ENCODE measurements around the gene ATP10B.
"Not testable (repeated sequence)": the region's sequence is repeated elsewhere in the genome, so short reads cannot be mapped to it uniquely, and the experiment has no call there.

Gene ATP10B

DNA sequence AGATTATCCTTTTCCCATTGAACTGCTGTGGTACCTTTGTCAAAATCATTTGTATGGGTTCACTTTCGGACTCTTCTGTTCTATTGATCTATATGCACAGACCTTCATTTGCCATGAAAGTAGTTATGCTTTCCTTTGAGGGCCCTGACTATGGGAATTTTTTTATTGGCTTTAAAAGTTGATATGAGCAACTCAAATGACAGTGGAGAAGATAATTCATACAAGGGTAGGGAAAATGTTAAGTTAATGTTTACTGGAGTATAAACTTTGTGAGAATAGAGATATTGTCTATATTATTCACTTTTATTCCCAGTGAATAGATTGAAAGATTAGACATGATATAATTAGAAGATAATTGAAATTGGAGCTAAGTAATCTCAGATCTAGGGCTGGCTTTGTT is 94.8 kb downstream of the ATP10B start:
- no peak for DNase-seq (ENCODE audit: low read depth in 3 of 3, low spot score in 1 of 3)

DNA sequence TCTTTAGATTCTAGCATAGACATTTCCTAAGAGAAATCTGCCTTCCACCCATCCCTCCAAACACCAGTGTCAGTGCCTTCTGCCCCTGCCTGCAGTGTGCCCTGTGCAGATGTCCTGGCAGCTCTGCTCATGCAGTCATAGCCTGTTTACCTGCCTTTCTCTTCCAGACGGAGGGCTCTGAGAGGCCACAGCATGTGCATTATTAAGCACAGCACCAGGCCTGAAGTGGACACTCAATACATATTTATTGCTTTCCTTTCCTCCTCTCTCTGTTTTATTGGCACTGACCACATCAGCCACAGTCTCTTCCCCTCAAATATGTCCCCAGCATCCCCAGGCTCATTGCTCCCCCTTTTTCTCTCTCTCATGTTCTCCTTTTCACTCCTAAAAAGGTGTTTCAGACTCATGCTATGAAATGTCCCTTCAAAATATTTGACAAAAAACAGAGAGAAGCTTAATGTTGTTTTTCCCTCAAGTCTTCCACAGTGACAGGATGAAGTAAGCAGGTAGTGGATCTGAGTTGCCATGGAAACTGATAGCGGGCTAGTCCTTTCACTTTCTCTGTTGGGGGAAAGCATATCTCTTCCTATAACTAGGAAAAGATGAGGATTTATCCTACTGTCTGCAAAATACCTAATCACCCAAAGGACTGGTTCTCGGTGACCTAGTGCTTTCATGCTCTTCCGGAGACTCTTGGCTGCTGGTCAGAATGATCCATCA is 100.9 kb downstream of the ATP10B start:
- DNase-seq (ENCODE audit: low read depth in 3 of 3, low spot score in 1 of 3) = no peak

DNA sequence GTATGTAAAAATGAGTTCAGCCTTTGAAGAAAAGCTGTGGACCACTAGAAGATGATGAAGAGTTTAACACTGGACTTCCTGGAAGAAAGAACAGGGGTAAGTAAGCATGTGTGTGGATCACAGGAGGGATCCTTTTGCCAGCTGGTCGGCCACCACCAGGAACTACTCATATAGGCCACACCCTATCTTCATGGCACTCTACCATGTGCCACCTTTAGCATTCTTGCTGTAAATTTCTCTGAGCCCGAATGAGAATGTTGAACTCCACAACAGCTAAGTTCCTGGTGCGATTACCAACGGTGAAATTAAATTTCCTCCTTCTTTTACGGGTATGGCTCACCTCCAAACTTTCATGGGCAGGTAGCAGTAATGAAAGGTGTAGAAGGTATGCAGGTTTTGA is 102.3 kb downstream of the ATP10B start:
- no peak for DNase-seq (ENCODE audit: low read depth in 3 of 3, low spot score in 1 of 3)

DNA sequence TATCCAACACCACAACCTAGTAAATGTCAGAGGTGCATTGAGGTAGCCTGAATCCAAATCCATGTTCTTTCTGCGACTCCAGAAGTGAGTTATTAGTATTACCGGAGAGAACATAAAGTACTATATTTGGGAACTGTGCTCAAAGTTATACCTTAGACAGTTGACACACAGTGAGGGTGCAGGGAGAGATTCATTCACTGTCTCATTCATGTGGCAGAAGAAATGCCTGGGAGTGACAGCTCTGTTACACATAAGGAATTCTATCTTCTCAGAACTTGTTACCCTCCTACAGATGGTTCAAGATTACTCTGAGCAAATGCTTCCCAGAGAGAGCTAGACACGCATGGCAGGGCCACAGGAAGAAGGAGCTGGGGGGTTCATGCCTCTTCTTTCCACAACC is 103.0 kb downstream of the ATP10B start:
- no peak for DNase-seq (ENCODE audit: low read depth in 3 of 3, low spot score in 1 of 3)

DNA sequence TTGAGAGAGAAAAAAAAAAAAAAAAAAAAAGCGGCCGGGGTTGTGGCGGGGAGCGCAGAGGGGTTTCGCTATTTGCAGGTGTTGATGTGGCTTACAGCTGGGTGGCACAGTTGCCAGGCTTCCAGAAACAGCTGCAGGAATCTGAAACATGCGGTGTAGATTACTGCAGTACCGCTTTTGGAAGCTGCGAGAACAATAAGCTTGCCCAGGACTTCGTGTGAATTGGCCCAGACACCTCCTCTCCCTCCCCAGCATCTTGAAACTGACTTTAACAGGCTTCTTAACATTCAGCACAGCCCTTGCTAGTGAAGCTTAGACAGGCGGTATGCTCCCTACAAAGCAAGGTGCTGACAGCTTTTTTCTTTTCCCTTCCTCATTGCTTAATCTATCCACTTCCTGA is 104.0 kb downstream of the ATP10B start:
- DNase-seq (ENCODE audit: low read depth in 3 of 3, low spot score in 1 of 3) = no peak

DNA sequence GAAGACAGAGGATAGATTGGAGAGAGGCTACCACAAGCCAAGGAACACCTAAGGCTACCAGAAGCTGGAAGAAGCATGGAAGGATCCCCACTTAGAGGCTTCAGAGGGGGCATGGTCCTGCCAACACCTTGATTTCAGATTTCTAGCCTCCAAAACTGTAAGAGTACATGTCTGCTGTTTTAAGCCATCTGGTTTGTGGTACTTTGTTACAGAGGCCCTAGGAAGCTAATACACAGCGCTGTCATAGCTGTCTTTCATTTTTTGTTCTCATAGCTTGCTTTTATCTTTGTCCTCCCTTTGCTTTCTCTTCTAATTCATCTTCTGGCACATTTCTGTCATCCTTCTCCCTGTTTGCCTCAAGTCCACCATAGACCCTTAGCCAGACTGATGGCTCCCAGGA is 104.5 kb downstream of the ATP10B start:
- DNase-seq (ENCODE audit: low read depth in 3 of 3, low spot score in 1 of 3) = no peak

DNA sequence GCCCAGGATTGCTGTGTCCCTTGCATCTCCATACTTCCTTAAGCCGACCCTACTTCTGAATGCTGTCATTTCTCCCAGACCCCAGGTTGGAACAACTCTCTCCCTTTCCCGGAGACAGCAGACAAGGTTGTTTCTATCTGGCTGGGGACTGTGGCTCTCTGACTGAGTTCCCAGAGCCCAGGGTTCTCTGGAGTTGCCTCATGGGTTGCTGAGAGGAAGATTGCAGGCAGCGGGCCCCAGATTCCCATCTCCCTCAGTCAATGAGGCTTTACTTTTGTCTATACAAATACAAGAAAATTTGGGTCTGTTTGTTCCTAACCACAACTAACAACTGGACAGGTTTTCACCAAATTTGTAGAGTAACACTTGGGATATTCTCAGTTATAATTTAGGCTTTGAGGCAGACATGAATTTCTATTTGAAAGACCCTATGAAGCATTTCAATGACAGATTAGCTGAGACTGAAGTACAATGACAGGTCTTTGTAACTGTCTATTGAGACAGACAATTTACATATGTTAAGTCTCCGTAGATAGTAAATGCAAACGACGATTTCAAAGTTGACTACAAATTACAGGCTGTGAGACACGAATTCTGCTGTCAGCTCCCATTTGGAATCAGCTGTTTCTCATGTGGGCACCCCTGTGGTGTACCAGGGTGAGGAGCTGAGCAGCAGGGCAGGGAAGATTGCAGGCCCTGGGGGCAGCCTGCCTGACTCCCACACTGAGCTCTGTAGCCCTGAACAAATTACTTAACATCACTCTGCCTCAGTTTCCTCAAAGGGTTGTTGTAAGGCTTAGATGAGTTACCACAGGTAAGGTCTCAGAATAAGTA is 107.5 kb downstream of the ATP10B start:
- no peak for DNase-seq (ENCODE audit: low read depth in 3 of 3, low spot score in 1 of 3)

DNA sequence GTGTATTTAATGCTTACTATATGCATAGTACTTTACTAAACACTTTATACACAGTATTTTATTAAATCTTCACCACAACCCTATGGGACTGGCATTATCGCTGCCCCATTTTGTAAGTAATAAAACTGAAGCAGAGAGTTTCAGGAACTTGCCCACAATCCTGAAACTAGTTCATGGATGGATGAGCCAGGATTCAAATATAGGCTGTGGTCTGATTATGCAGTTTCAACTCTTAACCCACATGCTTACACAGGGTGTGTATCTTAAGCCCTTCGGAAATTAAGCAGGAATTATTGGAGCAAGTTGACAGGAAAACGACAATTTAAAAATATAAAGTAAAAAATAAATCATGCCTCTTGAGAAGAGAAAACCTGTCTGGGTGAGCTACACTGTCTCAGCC is 109.0 kb downstream of the ATP10B start:
- no peak for DNase-seq (ENCODE audit: low read depth in 3 of 3, low spot score in 1 of 3)

DNA sequence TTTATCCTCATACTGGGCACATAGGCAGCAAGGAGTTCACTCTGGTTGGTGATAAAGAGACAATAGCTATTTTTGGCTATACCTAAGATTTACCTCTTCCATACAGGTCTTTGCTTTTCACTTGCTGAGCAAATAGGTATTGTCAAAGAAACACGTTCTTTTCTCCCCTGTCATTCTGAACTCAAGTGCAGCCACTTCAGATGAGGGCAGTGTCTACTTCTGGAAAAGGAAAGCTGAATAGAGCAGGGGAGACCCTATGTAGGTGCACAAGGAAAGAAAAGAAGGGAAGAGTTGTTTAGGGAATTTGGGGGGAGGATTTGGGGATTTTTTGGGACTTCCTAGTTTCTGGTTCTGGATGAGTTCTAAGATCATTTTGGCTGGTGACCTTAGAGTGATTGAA is 109.6 kb downstream of the ATP10B start:
- no peak for DNase-seq (ENCODE audit: low read depth in 3 of 3, low spot score in 1 of 3)

DNA sequence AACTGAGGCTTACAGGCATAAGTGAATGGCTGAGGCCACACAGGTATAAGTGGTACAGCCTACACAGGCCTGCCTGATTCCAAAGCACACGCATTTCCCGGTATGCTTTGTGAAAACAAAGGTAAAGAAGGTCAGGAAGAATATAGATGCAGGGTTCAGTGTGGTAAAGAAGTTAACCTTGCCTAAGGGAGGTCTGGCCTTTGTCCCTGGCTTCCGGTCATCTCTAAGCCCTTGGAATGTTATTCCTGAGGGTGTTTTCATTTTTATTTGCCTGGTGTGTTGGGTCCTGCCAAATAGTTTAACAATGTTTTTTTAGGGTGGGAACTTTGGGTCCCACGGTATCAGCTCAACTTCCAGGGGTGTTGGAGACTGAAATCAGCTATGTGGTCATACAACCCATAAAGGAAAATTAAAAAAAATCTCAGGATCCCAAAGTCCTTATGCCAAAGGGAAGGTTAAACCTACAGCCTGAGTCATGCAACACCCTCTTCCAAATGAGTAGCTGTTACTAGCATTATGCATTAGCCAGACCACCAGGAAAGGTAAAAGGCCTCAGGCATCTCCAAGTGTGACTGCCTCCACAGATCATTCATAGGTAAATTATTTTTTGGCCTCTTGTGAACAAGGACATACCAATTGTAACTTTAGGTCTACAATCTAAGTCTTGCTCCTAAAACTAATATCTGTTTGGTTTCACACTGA is 124.6 kb downstream of the ATP10B start:
- DNase-seq (ENCODE audit: low read depth in 3 of 3, low spot score in 1 of 3) = no peak

DNA sequence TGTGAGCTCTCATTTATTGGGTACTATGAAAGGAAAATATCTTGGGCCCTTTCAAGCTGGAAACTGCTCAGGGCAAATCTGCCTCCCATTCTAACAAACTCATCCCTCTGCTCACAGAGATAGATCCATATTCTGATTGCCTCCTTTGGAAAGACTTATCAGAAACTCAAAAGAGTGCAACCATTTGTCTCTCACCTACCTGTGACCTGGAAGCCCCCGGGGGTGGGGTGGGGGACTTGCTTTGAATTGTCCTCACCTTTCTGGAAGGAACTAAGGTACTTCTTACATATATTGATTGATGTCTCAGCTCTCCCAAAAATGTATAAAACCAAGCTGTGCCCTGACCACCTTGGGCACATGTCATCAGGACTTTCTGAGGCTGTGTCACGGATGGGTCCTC is 125.3 kb downstream of the ATP10B start:
- no peak for DNase-seq (ENCODE audit: low read depth in 3 of 3, low spot score in 1 of 3)

DNA sequence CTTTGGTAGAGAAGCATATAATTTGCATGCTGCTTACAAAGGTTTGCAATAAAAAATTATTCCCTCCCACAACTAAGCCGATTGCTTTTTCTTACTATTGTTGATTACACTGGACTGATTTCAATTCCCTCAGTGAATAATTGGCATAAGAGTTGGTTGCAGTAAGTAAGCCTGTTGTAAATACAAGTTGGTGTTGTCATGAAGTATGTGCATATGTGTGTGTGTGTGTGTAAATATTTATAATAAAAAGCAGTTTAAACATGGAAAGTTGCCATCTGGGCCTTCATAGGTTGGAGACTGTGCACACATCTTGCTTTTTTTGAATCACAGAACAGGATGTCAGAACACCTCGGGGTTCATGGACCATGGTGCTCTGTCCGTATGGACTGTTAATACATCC is 131.2 kb downstream of the ATP10B start:
- no peak for DNase-seq (ENCODE audit: low read depth in 3 of 3, low spot score in 1 of 3)

DNA sequence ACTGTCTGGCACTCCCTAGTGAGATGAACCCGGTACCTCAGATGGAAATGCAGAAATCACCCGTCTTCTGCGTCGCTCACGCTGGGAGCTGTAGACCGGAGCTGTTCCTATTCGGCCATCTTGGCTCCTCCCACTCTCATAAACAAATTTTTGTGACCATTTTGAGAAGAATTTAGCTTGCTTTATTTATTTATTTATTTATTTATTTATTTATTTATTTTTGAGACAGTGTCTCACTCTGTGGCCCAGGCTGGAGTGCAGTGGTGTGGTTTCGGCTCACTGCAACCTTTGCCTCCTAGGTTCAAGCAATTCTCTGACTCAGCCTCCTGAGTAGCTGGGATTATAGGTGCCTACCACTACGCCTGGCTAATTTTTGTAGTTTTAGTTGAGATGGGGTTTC is 136.5 kb downstream of the ATP10B start:
- DNase-seq (ENCODE audit: low read depth in 3 of 3, low spot score in 1 of 3) = not testable (repeated sequence)

DNA sequence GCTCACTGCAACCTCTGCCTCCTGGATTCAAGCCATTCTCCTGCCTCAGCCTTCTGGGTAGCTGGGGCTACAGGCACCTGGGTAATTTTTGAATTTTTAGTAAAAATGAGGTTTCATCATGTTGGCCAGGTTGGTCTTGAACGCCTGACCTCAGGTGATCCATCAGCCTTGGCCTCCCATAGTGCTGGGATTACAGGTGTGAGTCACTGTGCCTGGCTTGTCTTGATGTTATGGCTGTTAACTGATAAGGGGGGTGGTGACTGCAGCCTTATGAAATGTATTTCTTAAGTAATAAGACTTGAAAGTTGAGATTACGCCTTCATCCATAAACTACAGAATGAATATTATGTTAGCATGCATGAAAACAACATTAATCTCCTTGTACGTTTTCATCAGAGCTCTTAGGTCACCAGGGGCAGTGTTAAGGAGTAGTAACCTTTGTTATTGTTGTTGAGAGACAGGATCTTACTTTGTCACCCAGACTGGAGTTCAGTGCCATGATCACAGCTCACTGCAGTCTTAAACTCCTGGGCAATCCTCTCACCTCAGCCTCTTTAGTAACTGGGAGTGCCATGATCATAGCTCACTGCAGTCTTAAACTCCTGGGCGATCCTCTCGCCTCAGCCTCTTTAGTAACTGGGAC is 148.3 kb downstream of the ATP10B start:
- DNase-seq (ENCODE audit: low read depth in 3 of 3, low spot score in 1 of 3) = no peak

DNA sequence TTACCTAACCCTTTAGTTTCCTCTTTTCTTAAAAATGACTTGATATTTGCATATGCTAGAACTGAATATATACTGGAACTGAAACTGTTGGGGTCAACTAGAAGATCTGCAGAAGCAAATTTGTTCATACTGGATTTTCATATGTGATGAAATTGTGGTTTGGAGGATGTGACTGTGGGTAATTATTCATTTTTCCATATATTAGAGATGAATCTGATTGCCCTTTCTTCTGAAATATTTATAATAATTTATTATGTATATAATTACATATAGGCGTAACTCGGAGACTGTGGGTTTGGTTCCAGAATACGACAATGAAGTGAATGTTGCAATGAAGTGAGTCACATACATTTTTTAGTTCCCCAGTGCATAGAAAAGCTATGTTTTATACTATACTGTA is 149.1 kb downstream of the ATP10B start:
- no peak for DNase-seq (ENCODE audit: low read depth in 3 of 3, low spot score in 1 of 3)

DNA sequence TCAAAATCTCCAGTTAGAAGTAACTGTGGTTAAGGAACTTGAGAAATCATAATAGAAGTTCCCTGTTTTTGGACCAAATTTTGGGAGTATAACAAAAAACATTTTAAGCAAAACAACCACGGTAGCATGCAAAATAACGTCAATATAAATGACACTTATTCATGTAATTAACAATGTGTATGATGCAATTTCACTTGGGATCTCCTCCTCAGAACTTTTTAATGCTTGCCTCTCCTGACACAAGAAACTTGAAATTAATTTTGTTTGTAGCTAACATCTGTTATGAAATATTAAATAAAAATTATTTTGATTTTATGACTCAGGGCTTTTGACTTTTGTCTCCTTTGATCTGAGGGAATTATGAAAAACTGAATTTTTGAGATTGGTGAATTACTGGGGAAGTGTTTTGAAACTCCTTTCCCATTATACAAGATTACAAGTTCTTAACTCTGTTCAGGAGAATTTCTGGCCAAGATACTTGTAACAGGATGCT is 149.7 kb downstream of the ATP10B start:
- DNase-seq (ENCODE audit: low read depth in 3 of 3, low spot score in 1 of 3) = no peak

DNA sequence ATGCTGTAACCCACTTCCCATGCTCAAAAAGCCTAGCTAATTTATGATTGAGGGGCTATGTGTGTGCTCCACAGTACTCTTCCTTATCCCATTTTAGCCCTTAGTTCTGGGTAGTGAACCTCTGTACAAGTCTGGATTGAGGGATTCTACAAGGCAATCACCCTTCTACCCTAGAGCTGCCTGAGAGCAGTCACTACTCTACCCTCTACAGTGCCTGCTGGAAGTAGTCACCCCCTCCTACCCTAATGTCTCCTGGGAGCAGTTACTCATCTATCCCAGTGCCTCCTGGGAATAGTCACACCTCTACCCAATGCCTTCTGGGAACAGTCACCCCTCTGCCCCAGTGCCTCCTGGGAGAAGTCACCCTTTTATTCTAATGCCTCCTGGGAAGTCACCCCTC is 150.6 kb downstream of the ATP10B start:
- no peak for DNase-seq (ENCODE audit: low read depth in 3 of 3, low spot score in 1 of 3)

DNA sequence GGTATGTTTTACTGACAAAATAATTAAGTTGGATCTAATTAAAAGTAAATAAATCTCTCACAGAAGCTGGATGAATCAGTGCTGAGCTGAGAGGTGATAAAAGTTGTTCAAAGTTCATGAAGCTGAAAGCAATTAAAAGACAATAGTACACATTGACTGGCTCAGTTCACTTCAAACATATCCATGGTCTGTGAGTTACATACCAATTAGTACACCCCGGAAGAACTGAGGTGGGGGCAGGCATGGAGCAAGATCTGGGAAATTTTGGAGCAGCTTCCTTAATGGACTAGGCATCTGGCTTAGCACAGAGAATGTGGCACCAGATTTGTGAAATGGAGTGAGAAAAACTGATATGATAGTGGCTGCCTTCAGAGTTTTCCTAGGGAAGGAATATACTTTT is 152.7 kb downstream of the ATP10B start:
- DNase-seq (ENCODE audit: low read depth in 3 of 3, low spot score in 1 of 3) = no peak

DNA sequence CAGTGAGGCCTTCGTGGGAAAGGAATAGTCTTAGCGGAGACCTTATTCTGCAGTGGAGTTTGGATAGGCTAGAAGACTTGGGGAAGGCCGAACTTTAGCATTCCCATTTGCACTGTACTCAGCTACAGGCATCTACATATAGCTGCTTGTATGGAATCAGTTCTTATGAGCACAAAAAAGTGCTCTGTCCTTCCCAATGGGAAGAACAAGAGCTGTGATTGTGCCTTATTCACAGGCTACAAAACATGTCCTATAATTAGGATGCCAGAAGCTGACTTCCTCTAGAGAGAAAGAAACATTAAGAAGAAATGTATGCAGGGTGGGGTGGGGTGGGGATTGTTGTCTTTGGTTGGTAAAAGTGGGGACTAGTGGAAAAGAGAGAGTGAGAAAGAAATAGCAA is 154.7 kb downstream of the ATP10B start:
- DNase-seq (ENCODE audit: low read depth in 3 of 3, low spot score in 1 of 3) = no peak

DNA sequence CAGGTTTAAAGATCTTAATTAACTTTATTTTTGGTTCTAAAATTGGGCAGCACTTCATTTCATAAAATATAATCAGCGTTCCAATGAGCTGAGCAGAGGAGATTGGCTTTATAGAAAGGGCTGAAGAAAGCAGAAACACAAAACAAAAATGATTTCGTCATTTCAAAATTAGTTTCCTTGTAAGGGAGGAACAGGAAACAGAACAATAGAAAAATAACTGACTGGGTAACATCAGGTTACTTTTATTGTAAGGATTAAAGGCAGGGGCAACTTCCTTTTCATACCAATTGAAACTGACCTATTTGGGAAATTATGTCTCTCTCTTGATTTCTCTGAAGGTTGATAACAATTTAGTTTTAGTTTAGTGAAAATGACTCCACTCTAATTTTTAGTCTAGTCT is 157.1 kb downstream of the ATP10B start:
- no peak for DNase-seq (ENCODE audit: low read depth in 3 of 3, low spot score in 1 of 3)

DNA sequence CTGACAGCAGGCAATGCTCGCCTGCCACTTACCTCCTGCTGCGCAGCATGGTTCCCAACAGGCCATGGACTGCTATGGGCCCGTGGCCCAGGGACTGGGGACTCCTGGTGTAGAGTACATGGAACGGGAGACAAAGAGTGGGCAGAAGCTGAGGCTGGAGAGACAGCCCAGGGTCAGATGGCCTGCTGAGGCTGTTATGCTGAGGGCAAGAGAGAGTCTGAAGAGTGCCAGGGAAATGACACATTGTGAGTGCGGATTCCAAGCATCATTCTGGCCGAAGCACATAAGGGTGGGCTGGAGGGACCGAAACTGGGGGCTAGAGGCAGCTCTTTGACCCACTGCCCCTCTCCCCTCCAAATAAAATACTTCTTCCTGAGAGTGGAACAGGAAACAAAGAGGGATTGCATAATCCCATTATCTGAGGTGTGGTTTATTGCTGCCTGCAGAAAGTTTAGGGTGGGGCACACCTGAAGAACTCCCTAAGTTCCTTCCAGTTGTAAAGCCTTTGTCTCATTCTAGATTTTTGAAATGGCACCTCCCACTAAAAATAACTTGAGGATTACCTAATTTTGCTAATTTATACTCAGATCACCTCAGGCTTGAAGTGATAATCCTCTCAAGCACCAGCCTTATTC is 158.1 kb downstream of the ATP10B start:
- no peak for DNase-seq (ENCODE audit: low read depth in 3 of 3, low spot score in 1 of 3)

Data from stimulated activated CD4-positive, alpha-beta T cell treated with anti-CD3 and anti-CD28 coated beads, TNF-alpha, amount 100 ng/mL, for 1 hour (primary cell).